HL-60 (cell line): ENCODE data around the gene MEA1.
A peak's percentile ranks its signal among the peaks of the same experiment; 100 is the strongest.

Source experiments
- DNase-seq, 2 experiments: peaks; one replicate each; pipeline ENCODE4 v3.0.0-alpha.2; 2010 to 2020; ENCODE audit warnings: low read depth in 1 of 2, low spot score in 1 of 2
- H3K27ac ChIP-seq: fragments of 250-450 bp; sonication (Bioruptor Pico); replicated peaks from 2 replicates; pipeline ENCODE4 v1.5.1; 2020; ENCODE audit warnings: mild to moderate bottlenecking, moderate library complexity
- H3K27me3 ChIP-seq: fragments of 250-450 bp; sonication (Bioruptor Pico); 2 replicates; pipeline ENCODE4 v1.5.1; 2021; ENCODE audit warnings: mild to moderate bottlenecking, moderate library complexity; ENCODE audit not compliant: insufficient read depth, poor library complexity, severe bottlenecking
- H3K4me3 ChIP-seq: replicated peaks from 2 replicates; pipeline ENCODE4 v1.5.1; 2011; ENCODE audit warnings: mild to moderate bottlenecking, control low read depth, low read length; ENCODE audit not compliant: insufficient read depth
- GABPA ChIP-seq: IDR thresholded peaks from 2 replicates; pipeline ENCODE4 v1.6.1; 2012; ENCODE audit warnings: low read depth
- POLR2AphosphoS5 ChIP-seq: IDR thresholded peaks from 2 replicates; pipeline ENCODE4 v1.6.1; 2012; ENCODE audit warnings: low read depth
- SPI1 ChIP-seq: IDR thresholded peaks from 2 replicates; pipeline ENCODE4 v1.6.1; 2012; ENCODE audit warnings: low read depth, mild to moderate bottlenecking, borderline replicate concordance
- TF ChIP-seq, protein P1 (sequence below): IDR thresholded peaks from one replicate; pipeline ENCODE4 v1.5.1; 2011; ENCODE audit warnings: low read length, control low read depth, inconsistent platforms; ENCODE audit not compliant: insufficient read depth
- TF ChIP-seq, protein P2 (sequence below): IDR thresholded peaks from 2 replicates; pipeline ENCODE4 v1.6.1; 2012; ENCODE audit warnings: low read depth; ENCODE audit not compliant: insufficient replicate concordance

The MEA1 gene

DNA sequence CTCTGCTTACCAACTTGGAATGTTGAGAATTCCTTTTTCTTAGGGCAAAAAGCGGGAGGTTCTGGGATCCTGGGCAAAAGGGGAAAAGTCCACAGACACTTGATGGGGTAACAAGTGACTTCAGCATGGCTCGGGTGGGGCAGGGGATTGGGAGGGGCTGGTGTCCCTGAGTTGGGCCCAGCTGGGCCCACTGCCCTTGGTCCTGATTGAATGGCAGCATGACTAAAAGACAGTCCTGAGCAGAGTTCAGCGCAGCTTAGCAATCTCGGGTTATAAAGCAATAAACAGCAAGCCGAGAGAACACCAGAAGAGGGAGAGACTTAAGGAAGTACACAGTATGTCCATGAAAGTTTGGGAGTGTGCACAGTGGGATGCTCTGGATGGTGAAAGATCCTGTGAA lies 23.8 kb downstream of the MEA1 start:
- TF ChIP-seq, protein P1, sequence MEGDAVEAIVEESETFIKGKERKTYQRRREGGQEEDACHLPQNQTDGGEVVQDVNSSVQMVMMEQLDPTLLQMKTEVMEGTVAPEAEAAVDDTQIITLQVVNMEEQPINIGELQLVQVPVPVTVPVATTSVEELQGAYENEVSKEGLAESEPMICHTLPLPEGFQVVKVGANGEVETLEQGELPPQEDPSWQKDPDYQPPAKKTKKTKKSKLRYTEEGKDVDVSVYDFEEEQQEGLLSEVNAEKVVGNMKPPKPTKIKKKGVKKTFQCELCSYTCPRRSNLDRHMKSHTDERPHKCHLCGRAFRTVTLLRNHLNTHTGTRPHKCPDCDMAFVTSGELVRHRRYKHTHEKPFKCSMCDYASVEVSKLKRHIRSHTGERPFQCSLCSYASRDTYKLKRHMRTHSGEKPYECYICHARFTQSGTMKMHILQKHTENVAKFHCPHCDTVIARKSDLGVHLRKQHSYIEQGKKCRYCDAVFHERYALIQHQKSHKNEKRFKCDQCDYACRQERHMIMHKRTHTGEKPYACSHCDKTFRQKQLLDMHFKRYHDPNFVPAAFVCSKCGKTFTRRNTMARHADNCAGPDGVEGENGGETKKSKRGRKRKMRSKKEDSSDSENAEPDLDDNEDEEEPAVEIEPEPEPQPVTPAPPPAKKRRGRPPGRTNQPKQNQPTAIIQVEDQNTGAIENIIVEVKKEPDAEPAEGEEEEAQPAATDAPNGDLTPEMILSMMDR, result no peak

DNA sequence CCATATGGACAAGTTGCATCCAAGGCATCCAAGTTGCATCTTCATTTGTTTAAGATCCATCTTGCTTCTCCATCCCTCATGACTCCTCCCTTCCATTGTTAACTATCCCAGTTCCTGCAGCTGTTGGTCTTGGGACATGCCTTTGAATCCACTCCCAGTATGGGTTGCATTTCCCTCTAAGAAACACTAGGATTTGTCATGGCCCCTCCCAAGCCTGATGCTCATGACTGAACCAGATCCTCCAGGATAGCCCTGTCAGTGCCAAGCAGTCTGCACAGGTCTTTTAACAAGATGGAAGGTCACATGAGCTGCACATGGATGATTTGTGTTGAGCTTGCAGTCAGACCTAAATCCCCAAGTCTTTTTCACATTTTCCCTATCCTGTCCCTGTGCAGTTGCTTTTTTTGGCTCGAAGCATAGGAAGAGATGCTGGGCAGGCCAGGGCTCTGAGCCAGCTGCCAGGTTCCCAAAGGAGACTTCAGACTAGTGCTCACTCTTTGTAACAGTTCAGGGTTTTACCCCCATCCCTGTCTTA lies 25.2 kb downstream of the MEA1 start:
- TF ChIP-seq, protein P1, result no peak
- DNase-seq, result no peak
- Histone ChIP-seq H3K27ac (no peak overlapping the region), H3K27me3 (no peaks in the 10 kb centered on the region), H3K4me3 (no peak overlapping the region)

More for the DNA sequence above, 23.8 kb downstream of the MEA1 start:
- Histone ChIP-seq H3K4me3 (no peak overlapping the region), H3K27me3 (no peaks in the 10 kb centered on the region), H3K27ac (no peak overlapping the region)
- no peak for DNase-seq

DNA sequence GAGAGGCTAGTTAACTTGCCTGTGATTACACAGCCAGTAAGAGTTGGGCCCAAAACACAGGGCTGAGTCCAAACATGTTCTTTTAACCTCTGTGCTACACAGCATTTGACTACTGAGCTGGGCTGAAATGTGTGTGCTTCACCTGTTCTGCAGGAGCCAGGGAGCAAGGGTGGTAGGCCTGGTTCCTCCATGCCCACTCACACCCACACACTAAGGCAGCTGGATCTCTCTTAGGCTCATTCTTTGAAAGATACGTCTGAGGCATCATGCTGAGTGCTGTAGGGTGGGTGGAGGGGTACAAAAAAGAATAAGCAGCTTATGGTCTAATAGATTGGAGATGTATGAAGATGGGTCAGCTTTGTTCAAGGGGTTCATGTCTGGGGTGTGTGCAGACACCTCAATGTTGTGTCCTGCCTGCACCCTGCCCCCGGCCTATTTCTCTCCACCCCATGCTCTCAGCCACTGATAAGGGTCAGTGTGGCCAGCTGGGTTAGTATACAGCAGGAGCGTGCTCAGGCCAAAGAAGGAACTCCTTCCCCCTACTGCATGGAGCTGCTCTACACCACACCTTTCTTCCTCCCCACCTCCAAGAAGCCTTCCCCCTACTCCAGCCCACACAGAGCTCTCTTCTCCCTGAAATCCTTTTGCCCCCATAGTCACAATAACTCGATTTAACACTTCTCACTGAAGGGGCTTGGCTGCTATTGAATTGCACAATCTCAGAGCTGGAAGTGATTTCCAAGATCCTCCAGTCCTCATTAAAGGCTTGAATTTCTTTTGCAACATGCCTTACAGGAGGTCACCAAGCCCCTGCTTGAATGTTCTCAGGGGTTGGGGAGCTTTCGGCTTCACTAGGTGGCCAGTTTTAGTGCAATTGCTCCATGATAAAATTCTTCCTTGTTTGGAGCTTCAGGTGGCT lies 26.0 kb downstream of the MEA1 start:
- TF ChIP-seq, protein P1, result no peak
- TF ChIP-seq, protein P2, sequence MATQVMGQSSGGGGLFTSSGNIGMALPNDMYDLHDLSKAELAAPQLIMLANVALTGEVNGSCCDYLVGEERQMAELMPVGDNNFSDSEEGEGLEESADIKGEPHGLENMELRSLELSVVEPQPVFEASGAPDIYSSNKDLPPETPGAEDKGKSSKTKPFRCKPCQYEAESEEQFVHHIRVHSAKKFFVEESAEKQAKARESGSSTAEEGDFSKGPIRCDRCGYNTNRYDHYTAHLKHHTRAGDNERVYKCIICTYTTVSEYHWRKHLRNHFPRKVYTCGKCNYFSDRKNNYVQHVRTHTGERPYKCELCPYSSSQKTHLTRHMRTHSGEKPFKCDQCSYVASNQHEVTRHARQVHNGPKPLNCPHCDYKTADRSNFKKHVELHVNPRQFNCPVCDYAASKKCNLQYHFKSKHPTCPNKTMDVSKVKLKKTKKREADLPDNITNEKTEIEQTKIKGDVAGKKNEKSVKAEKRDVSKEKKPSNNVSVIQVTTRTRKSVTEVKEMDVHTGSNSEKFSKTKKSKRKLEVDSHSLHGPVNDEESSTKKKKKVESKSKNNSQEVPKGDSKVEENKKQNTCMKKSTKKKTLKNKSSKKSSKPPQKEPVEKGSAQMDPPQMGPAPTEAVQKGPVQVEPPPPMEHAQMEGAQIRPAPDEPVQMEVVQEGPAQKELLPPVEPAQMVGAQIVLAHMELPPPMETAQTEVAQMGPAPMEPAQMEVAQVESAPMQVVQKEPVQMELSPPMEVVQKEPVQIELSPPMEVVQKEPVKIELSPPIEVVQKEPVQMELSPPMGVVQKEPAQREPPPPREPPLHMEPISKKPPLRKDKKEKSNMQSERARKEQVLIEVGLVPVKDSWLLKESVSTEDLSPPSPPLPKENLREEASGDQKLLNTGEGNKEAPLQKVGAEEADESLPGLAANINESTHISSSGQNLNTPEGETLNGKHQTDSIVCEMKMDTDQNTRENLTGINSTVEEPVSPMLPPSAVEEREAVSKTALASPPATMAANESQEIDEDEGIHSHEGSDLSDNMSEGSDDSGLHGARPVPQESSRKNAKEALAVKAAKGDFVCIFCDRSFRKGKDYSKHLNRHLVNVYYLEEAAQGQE, result no peak
- TF ChIP-seq SPI1, result no peak
- TF ChIP-seq POLR2AphosphoS5, result no peak
- no peak for TF ChIP-seq GABPA

DNA sequence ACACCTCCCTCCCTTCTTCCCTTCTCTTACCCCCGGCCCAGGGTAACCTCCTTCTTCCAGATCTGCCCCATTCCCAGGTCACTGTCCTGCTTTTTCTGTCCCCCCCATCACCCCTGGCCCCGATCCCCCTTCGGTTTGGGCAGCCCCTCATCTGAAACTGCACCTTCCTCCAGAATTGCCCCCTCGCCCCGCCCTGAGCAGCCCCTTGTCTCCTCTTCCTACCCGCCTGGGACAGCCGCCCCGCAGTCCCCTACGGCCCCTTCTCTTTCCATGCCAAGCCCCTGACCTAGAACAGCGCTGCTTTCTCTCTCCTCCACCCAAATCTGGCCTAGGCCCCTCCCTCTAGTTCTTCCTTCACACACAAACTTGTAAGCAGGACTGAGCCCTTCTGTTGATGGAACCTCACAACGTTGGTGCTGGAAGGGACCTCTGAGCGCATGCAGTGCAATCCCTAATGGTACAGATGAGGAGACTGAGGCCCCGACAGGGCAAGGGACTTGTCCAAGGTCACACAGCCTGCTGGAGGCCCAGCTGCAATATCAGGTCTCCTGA lies 28.7 kb downstream of the MEA1 start:
- no peaks in the 10 kb centered on the region for H3K27me3 ChIP-seq
- peak in 1 of 2 experiments; percentile 25 for DNase-seq
- TF ChIP-seq SPI1 (no peak), GABPA (no peak), POLR2AphosphoS5 (no peak)
- TF ChIP-seq, protein P1, result no peak
- TF ChIP-seq, protein P2, result no peak
- H3K4me3 ChIP-seq, result peak overlapping the region; percentile 92
- peak overlapping the region; percentile 68 for H3K27ac ChIP-seq

More for the DNA sequence above, 26.0 kb downstream of the MEA1 start:
- Histone ChIP-seq H3K27ac (no peak overlapping the region), H3K27me3 (no peaks in the 10 kb centered on the region), H3K4me3 (no peak overlapping the region)
- DNase-seq, result no peak
